KBM-7 (cell line): Measurements from ENCODE around the gene NEK6.

ENCODE experiments used
- DNase-seq: peaks from one replicate; pipeline ENCODE4 v3.0.0-alpha.2; 2015
- in situ Hi-C: fragments of 300-500 bp; cut with MboI; formaldehyde crosslinking; loops from 2 replicates; pipeline ENCODE4 v1.14.3; 2020; ENCODE audit warnings: low sequenced_read_pairs, low pct_unique_long_range_greater_than_20kb, mixed read lengths

NEK6 gene

DNA sequence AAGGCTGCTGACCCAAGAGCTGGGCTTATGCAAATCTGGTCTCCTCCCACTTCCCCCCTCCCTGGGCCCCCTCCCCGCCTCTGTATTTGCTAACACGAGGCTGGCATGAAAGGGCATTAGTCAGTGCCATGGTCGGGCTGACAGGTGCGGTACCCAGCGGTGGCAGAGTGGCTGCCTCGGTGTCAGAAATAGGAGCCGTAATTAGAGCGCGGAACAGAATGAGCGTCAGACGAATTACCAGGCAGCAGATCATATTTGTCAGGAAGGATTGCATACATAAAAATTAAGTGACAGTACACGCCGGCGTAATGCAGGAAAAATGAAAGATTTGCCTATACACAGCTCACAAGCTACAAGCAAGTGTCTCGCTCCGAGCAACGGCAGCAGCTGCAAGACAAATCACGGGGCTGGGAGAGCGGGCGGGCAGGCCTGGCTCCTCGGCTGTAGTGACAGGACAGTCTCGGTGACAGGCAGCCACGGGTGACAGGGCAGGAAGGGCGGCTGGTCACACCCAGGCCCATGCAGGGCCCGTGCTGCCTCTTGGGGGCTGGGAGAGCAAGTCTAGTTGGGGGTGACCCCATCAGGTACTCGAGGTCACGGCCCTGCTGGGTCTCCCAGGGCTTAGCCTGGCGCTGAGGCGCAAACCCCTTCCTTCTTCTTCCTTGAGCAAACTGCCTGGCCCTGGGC is 72.4 kb downstream of the NEK6 start:
- in situ Hi-C loops: no loop called here
- DNase-seq: no peak

DNA sequence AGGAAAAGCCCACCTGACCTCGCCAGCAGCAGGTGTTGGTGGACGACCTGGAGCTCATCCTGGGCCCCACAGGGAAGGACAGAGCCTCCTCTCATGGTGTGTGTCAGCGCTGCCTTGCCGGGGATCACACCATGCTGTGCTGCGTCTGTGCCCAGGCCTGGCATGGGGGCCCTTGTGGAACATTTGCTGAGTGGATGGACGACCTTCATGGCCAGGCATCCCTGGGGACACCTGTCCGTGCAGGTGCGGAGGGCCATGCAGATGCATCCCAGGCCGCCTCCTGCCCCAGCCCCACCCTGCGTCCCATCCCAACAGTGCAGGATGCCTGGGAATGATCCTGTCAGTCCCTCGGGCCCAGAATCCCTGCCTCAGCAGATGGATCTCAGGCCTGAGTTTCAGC is 73.8 kb downstream of the NEK6 start:
- in situ Hi-C loops: no loop called here
- no peak for DNase-seq

GRCh38 chr9:124332361-124333202 is 74.8 kb downstream of the NEK6 start:
- in situ Hi-C loops: no loop called here
- no peak for DNase-seq

DNA sequence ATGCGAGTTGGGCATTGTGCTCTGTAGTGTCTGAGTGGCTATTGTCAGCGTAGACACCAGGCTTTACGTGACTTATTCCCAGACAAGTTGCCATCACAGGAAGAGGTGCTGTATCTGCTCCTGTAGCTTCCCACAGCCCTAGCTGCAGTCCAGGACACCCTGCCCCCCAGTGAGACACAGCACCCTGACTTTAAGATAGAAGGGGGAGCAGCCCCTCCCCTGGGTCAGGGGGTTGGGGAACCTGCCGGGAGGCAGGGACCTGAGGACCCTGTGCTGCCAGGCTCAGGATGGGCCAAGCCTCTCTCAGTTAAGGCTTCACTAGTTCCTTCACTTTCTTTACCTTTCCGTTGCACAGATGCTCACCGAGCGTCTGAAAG is 75.4 kb downstream of the NEK6 start:
- in situ Hi-C loops: no loop called here
- DNase-seq: no peak

DNA sequence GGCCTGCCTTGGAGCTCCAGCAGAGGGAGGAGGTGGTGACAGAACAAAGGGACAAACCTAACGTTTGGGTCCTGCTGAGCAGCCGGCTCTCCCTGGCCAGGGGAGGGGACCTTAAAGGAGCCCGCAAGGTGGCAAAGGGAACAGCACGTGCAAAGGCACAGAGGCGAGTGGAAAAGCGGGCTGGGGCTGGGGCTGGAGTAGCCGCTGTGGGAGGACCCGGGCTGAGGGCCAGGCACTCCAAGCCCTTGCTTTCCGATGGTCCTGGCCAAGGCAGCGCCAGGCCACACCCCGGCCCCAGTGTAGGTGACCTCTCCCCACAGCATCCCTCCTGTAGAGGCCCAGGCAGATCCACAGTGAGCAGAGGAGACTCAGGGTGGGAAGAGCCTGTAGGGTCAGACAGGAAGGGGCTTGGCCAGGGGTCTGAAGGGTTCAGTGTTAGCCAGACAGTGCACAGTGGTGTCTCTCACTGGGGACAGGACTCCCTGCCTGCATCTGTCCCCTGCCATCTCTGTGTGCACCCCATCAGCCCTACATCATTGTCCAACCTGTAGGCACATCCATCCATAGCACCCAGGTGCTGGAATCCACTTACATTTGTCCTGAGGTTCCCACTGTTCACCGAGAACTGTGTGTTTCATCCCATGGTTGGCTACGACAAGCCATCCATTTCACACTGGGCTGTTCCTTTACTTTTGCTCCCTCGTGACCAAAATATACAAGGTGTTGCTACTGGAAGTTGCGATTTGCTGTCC is 77.0 kb downstream of the NEK6 start:
- in situ Hi-C loops: no loop called here
- no peak for DNase-seq

- no peak for DNase-seq
- in situ Hi-C loops: no loop called here
These were observed 77.6 kb downstream of the NEK6 start for GRCh38 chr9:124335320-124335707.

GRCh38 chr9:124337562-124337961 is 79.8 kb downstream of the NEK6 start:
- no peak for DNase-seq
- in situ Hi-C loops: no loop called here

DNA sequence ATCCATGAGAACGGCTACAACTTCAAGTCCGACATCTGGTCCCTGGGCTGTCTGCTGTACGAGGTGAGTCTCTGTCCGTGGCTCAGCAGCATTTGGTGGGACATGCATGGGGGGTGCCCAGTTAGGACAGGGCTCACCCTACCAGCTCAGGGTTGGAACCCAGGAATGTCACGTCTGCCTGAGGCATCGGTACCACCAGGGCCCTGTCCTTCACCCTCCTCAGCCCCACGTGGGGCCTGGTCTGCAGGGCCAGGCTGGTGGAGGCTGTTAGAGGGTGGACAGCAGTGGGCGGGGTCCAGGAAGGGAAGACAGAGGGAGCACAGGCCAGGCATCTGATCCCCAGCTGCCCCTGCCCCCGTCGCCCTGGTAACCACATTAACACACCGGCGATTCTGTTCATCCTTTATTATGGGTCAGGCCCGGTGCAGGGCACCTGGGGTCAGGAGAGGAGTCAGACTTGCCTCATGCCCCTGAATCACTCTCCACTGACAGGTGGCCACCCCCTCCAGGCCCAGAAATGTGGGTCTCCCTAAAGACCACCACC is 81.9 kb downstream of the NEK6 start:
- in situ Hi-C loops: no loop called here
- no peak for DNase-seq

DNA sequence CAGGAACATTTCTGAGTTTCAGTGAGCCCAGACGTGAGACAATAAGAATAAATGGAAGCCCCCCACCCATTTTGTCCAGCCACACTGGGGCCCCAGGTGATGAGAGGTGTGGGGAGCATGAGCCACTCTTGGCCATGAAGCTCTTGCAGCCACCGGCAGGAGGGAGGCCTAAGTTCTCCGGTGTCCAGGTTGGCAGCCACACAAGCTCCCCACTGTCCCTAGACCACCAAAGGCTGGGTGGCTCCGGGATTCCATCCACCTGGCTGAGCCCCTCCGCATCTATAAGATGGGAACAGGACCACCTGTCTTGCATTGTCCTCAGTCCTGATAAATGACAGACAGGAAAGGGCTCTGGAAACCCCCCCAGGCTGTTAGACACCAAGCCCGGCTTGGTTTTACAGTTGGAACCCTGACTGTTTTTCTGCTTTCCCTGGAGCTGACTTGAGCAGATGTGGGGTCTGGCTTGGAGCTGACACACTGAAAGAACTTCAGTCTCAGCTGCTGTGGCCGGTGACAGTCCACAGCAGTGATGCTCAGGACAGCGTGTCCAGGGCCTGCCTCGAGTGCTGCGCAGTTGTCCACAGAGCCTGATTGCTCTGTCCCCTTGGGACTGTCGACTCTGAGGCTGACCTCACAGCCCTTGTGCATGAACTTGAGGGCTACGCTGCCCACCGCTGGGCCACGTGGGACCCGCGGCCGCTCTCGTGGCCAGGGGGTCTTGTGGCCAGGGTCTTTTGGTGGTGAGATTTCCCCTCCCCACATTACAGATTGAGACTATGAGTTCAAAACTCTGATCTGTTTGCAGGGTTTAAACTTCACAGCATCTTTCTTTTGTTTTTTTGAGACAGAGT is 82.7 kb downstream of the NEK6 start:
- DNase-seq: no peak
- in situ Hi-C loops: no loop called here

DNA sequence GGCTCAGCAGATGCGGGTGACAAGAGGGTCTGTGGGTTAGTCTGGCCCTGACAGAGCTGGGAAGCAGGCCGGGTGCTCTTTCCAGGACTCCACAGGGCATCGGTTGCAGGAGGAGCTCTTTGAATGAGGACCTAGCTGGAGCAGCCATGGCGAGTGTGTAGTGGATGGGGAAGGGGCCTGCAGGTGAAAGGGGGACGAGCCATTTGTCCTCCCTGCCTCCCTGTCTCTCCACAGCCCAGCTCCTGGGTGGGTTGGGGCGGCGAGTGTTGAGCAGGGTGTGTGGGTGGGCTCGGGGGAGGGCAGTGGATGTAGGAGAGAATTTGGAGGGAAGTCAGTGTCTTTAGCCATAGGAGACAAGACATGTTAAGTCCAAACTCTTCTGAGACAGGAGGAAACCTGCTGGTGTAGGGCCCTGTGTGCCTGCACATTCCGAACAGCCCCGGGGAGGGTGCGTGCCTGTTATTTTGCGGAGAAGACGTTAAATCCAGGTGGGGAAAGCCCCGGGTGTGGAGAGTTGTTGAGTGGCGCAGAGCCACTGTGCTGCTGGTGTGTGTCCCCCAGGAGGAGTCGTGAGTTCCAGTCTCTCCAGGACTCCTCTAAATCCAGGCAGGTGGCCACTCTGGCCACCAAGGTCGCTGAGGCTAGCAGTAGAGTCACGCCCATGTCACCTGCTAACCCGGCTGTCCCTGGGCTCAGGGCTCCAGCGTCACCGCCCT is 83.9 kb downstream of the NEK6 start:
- in situ Hi-C loops: no loop called here
- DNase-seq: no peak

- DNase-seq: no peak
- in situ Hi-C loops: no loop called here
These were observed 84.6 kb downstream of the NEK6 start for GRCh38 chr9:124342402-124342775.

- no peak for DNase-seq
- in situ Hi-C loops: no loop called here
These were observed 85.2 kb downstream of the NEK6 start for GRCh38 chr9:124342776-124343485.

- DNase-seq: no peak
- in situ Hi-C loops: no loop called here
These were observed 86.0 kb downstream of the NEK6 start for GRCh38 chr9:124343533-124344290.

GRCh38 chr9:124344291-124345050 is 86.7 kb downstream of the NEK6 start:
- DNase-seq: no peak
- in situ Hi-C loops: no loop called here

GRCh38 chr9:124345063-124345462 is 87.3 kb downstream of the NEK6 start:
- in situ Hi-C loops: no loop called here
- no peak for DNase-seq

GRCh38 chr9:124345751-124346281 is 88.1 kb downstream of the NEK6 start:
- in situ Hi-C loops: no loop called here

More at GRCh38 chr9:124345751-124346281, 88.1 kb downstream of the NEK6 start:
- no peak for DNase-seq
